DND-41 (cell line): ENCODE measurements around the gene ZNF580.

Experiments
- EZH2 ChIP-seq: IDR thresholded peaks from 3 replicates; pipeline ENCODE4 v1.6.1; 2012; ENCODE audit warnings: borderline replicate concordance, low read depth, mild to moderate bottlenecking, moderate library complexity, low read length, inconsistent platforms; ENCODE audit not compliant: severe bottlenecking
- TF ChIP-seq, protein P1 (sequence below): IDR thresholded peaks from 2 replicates; pipeline ENCODE4 v1.5.1; 2012; ENCODE audit warnings: borderline replicate concordance, low read length, moderate library complexity, mild to moderate bottlenecking; ENCODE audit not compliant: poor library complexity, severe bottlenecking; ENCODE audit errors: extremely low read depth

DNA sequence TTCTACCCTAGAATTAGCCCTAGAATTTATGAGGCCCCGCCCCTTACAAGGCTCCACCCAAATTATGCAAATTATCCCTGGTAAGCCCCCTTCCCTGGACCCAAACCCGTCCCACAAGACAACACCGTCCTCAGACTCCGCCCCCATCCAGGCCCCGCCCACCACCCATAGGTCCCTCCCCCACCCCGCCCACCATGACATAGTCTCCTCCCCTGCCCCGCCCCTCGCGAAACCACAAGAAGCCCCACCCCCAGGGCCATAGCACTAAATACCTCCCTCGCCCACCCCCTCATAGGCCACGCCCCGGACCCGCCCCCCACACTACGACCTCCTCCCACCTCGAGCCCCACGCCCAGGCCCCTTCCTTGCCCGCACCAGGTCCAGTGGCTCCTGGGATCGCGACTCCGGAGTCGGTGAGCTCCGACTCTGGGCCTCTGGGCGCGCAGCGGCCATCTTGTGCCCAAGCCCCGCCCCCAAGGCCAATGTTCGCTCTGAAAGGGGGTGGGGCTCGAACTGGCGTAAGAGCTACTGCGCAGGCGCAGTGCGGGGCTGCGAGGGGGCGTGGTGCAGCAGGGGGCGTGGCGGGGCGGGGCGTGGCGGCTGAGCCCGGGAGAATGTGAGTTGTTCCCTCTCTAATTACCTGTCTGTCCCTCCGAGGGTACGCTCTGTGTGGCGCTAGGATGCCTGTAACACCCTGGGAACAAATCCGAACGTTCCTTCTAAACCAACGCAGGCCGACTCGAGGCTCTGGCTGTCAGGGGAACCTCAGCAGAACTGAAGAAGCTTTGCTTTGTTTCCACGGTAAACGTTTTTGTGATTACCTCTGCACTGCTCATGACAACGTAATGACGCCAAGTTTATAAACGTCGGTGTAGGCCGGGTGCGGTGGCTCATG is 16.4 kb upstream of the ZNF580 start, which contains the start of gene ZNF784:
- TF ChIP-seq, protein P1, sequence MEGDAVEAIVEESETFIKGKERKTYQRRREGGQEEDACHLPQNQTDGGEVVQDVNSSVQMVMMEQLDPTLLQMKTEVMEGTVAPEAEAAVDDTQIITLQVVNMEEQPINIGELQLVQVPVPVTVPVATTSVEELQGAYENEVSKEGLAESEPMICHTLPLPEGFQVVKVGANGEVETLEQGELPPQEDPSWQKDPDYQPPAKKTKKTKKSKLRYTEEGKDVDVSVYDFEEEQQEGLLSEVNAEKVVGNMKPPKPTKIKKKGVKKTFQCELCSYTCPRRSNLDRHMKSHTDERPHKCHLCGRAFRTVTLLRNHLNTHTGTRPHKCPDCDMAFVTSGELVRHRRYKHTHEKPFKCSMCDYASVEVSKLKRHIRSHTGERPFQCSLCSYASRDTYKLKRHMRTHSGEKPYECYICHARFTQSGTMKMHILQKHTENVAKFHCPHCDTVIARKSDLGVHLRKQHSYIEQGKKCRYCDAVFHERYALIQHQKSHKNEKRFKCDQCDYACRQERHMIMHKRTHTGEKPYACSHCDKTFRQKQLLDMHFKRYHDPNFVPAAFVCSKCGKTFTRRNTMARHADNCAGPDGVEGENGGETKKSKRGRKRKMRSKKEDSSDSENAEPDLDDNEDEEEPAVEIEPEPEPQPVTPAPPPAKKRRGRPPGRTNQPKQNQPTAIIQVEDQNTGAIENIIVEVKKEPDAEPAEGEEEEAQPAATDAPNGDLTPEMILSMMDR: no peak
- TF ChIP-seq EZH2: no peak
